H9 (cell line): ENCODE measurements around the gene FARS2. TPM values are rescaled to one million over a fixed set of nuclear protein-coding genes. Genes with fewer than 3 reads are reported as not detected.

Experiments used
- DNase-seq: peaks from one replicate; pipeline ENCODE4 v3.0.0-alpha.2; 2017
- H2AFZ ChIP-seq: one replicate; pipeline ENCODE4 v1.6.1; 2013; ENCODE audit warnings: mild to moderate bottlenecking, low read length, control low read depth, moderate library complexity
- H2AK5ac ChIP-seq: 2 replicates; pipeline ENCODE4 v1.6.1; 2013; ENCODE audit warnings: low read length, control low read depth, mixed read lengths; ENCODE audit not compliant: insufficient read length
- H2BK120ac ChIP-seq: one replicate; pipeline ENCODE4 v1.6.1; 2013; ENCODE audit warnings: low read depth, mild to moderate bottlenecking, low read length, control low read depth, inconsistent platforms; ENCODE audit not compliant: poor library complexity, severe bottlenecking
- H2BK12ac ChIP-seq: 2 replicates; pipeline ENCODE4 v1.6.1; 2013; ENCODE audit warnings: low read length, control low read depth, mixed read lengths, low read depth; ENCODE audit not compliant: insufficient read length
- H2BK15ac ChIP-seq: 2 replicates; pipeline ENCODE4 v1.6.1; 2013; ENCODE audit warnings: low read depth, low read length, control low read depth
- H2BK20ac ChIP-seq: one replicate; pipeline ENCODE4 v1.6.1; 2013; ENCODE audit warnings: low read depth, mild to moderate bottlenecking, low read length, control low read depth, inconsistent platforms; ENCODE audit not compliant: poor library complexity, severe bottlenecking
- H2BK5ac ChIP-seq: 2 replicates; pipeline ENCODE4 v1.6.1; 2013; ENCODE audit warnings: low read length, control low read depth, mixed read lengths; ENCODE audit not compliant: insufficient read length
- H3K14ac ChIP-seq: 2 replicates; pipeline ENCODE4 v1.6.1; 2013; ENCODE audit warnings: low read length, control low read depth; ENCODE audit not compliant: insufficient read depth
- H3K18ac ChIP-seq: 2 replicates; pipeline ENCODE4 v1.6.1; 2013; ENCODE audit warnings: low read depth, mild to moderate bottlenecking, mixed read lengths, low read length, control low read depth; ENCODE audit not compliant: insufficient read length
- H3K23ac ChIP-seq: 2 replicates; pipeline ENCODE4 v1.6.1; 2013; ENCODE audit warnings: low read length, control low read depth, mixed read lengths, low read depth; ENCODE audit not compliant: insufficient read length
- H3K23me2 ChIP-seq: 2 replicates; pipeline ENCODE4 v1.6.1; 2013; ENCODE audit warnings: low read depth, mild to moderate bottlenecking, mixed read lengths, low read length, control low read depth; ENCODE audit not compliant: insufficient read length, poor library complexity, severe bottlenecking
- H3K27ac ChIP-seq: 2 replicates; pipeline ENCODE4 v1.5.1; 2013; ENCODE audit warnings: low read length, control low read depth, mixed read lengths, low read depth; ENCODE audit not compliant: insufficient read length
- H3K27me3 ChIP-seq: 2 replicates; pipeline ENCODE4 v1.6.1; 2013; ENCODE audit warnings: low read length, control low read depth, inconsistent platforms; ENCODE audit not compliant: insufficient read depth
- H3K4ac ChIP-seq: 2 replicates; pipeline ENCODE4 v1.6.1; 2013; ENCODE audit warnings: low read depth, mild to moderate bottlenecking, control low read depth, inconsistent platforms, low read length, moderate library complexity
- H3K4me1 ChIP-seq: 2 replicates; pipeline ENCODE4 v1.6.1; 2013; ENCODE audit warnings: low read length, control low read depth, inconsistent platforms; ENCODE audit not compliant: insufficient read depth
- H3K4me2 ChIP-seq: 2 replicates; pipeline ENCODE4 v1.6.1; 2013; ENCODE audit warnings: low read length, control low read depth, mixed read lengths; ENCODE audit not compliant: insufficient read length, insufficient read depth
- H3K56ac ChIP-seq: 2 replicates; pipeline ENCODE4 v1.6.1; 2013; ENCODE audit warnings: low read depth, mild to moderate bottlenecking, mixed read lengths, low read length, control low read depth; ENCODE audit not compliant: insufficient read length
- H3K79me1 ChIP-seq: 2 replicates; pipeline ENCODE4 v1.6.1; 2013; ENCODE audit warnings: low read depth, mild to moderate bottlenecking, moderate library complexity, low read length, control low read depth, inconsistent platforms; ENCODE audit not compliant: insufficient read depth, poor library complexity, severe bottlenecking
- H3K79me2 ChIP-seq: 2 replicates; pipeline ENCODE4 v1.6.1; 2013; ENCODE audit warnings: low read length, control low read depth, inconsistent platforms; ENCODE audit not compliant: insufficient read depth
- H3K9ac ChIP-seq: 2 replicates; pipeline ENCODE4 v1.6.1; 2013; ENCODE audit warnings: low read length, control low read depth, mixed read lengths; ENCODE audit not compliant: insufficient read length; ENCODE audit errors: extremely low read depth
- H3K9me3 ChIP-seq: one replicate; pipeline ENCODE4 v1.6.1; 2013; ENCODE audit warnings: low read depth, low read length, inconsistent platforms; ENCODE audit not compliant: control insufficient read depth
- H3T11ph ChIP-seq: one replicate; pipeline ENCODE4 v1.6.1; 2013; ENCODE audit warnings: mild to moderate bottlenecking, low read length, control low read depth, inconsistent platforms
- H4K20me1 ChIP-seq: one replicate; pipeline ENCODE4 v1.6.1; 2013; ENCODE audit not compliant: control insufficient read depth, insufficient read length, insufficient read depth
- H4K5ac ChIP-seq: 2 replicates; pipeline ENCODE4 v1.6.1; 2013; ENCODE audit warnings: low read depth, mild to moderate bottlenecking, mixed read lengths, low read length, control low read depth; ENCODE audit not compliant: insufficient read length
- H4K8ac ChIP-seq: replicated peaks from 2 replicates; pipeline ENCODE4 v1.6.1; 2013; ENCODE audit warnings: low read length, control low read depth, mixed read lengths, low read depth; ENCODE audit not compliant: insufficient read length
- H4K91ac ChIP-seq: 2 replicates; pipeline ENCODE4 v1.6.1; 2013; ENCODE audit warnings: low read depth, mild to moderate bottlenecking, moderate library complexity, mixed read lengths, low read length, control low read depth; ENCODE audit not compliant: insufficient read length
- H3K27ac Mint-ChIP-seq, 3 experiments: 2 replicates in 2 of 3; 3 replicates in 1 of 3; pipeline ENCODE4 v1.8.0; 2020 to 2021; ENCODE audit warnings: mixed read lengths in 3 of 3, mild to moderate bottlenecking in 1 of 3, moderate library complexity in 1 of 3
- H3K27me3 Mint-ChIP-seq: 2 replicates; pipeline ENCODE4 v1.8.0; 2021; ENCODE audit warnings: low read depth, mild to moderate bottlenecking, moderate library complexity, mixed read lengths
- H3K36me3 Mint-ChIP-seq, 3 experiments: 2 replicates in 2 of 3; 3 replicates in 1 of 3; pipeline ENCODE4 v1.8.0; 2020 to 2021; ENCODE audit warnings: low read depth in 3 of 3, mixed read lengths in 3 of 3; ENCODE audit not compliant: insufficient read depth in 1 of 3
- H3K4me1 Mint-ChIP-seq, 2 experiments: 2 replicates each; pipeline ENCODE4 v1.8.0; 2020; ENCODE audit warnings: mixed read lengths in 2 of 2
- H3K4me3 Mint-ChIP-seq, 2 experiments: 2 replicates in 1 of 2; 3 replicates in 1 of 2; pipeline ENCODE4 v1.8.0; 2020 to 2021; ENCODE audit warnings: mild to moderate bottlenecking in 2 of 2, mixed read lengths in 2 of 2, moderate library complexity in 1 of 2
- H3K9me3 Mint-ChIP-seq, 2 experiments: 2 replicates in 1 of 2; 3 replicates in 1 of 2; pipeline ENCODE4 v1.8.0; 2020; ENCODE audit warnings: mild to moderate bottlenecking in 2 of 2, mixed read lengths in 2 of 2, moderate library complexity in 1 of 2
- CTCF ChIP-seq: fragments of 200-600 bp; sonication (generic); conservative IDR thresholded peaks from 3 replicates; pipeline ENCODE4 v1.8.0; 2021; ENCODE audit warnings: antibody characterized with exemption, mild to moderate bottlenecking
- WGBS: extraction: QIAGEN DNeasy Blood & Tissue Kit; methylation state at CpG from one replicate; pipeline ENCODE4 v1.1.7; 2013; ENCODE audit warnings: missing lambda C conversion rate, low lambda C conversion rate, mixed read lengths; ENCODE audit not compliant: insufficient read length; ENCODE audit errors: extremely low coverage; 5-methylcytosine and 5-hydroxymethylcytosine counted together
- total RNA-seq: library from RNA; stranded (reverse); gene quantifications from 2 replicates; pipeline ENCODE4 v1.2.1, GENCODE V29; 2021

The FARS2 gene
- total RNA-seq, 1 experiment from 2014 or later = 8.5 TPM

- Histone ChIP-seq H3K18ac (no peak overlapping the region), H3K27ac (no peak overlapping the region), H2AK5ac (no peak overlapping the region), H3K79me2 (no peaks in the 10 kb centered on the region), H3K4me2 (no peak overlapping the region), H2BK120ac (no peak overlapping the region), H3K79me1 (no peaks in the 10 kb centered on the region), H4K91ac (no peak overlapping the region), H2BK15ac (no peak overlapping the region), H3K4ac (no peak overlapping the region), H3K9ac (no peak overlapping the region), H3K27me3 (no peaks in the 10 kb centered on the region), H4K5ac (no peak overlapping the region), H2BK5ac (no peak overlapping the region), H3K9me3 (no peaks in the 10 kb centered on the region), H3K23me2 (no peaks in the 10 kb centered on the region), H2AFZ (no peak overlapping the region), H2BK12ac (no peak overlapping the region), H4K8ac (no peak overlapping the region), H3K14ac (no peak overlapping the region), H2BK20ac (no peak overlapping the region), H3K56ac (no peak overlapping the region), H4K20me1 (no peaks in the 10 kb centered on the region), H3T11ph (no peak overlapping the region), H3K23ac (no peak overlapping the region), H3K4me1 (no peaks in the 10 kb centered on the region; the same call in 1 of the 2 replicates)
- H3K27ac Mint-ChIP-seq = no peak overlapping the region
- H3K4me1 Mint-ChIP-seq = peaks cover 23% of the 10 kb centered on the region in 2 experiments
- no peaks in the 10 kb centered on the region for H3K27me3 Mint-ChIP-seq
- no peak for DNase-seq
- peaks cover 0 to 11% of the 10 kb centered on the region in 2 experiments; a peak in 3 of 5 replicates for H3K9me3 Mint-ChIP-seq
- WGBS = no CpG with 5 or more reads among the region's 2 CpGs
- no peak for TF ChIP-seq CTCF
- peaks cover 0 to 7% (median 7%) of the 10 kb centered on the region in 3 experiments; a peak in 5 of 7 replicates for H3K36me3 Mint-ChIP-seq
- no peak overlapping the region for H3K4me3 Mint-ChIP-seq
Observed at GRCh38 chr6:5567890-5568289, 306.6 kb downstream of the FARS2 start.
